HL-60 (cell line): ENCODE measurements around the gene SLC5A1.

Source experiments
- DNase-seq, 2 experiments: peaks; one replicate each; pipeline ENCODE4 v3.0.0-alpha.2; 2010 to 2020; ENCODE audit warnings: low read depth in 1 of 2, low spot score in 1 of 2
- H3K27ac ChIP-seq: fragments of 250-450 bp; sonication (Bioruptor Pico); replicated peaks from 2 replicates; pipeline ENCODE4 v1.5.1; 2020; ENCODE audit warnings: mild to moderate bottlenecking, moderate library complexity
- H3K27me3 ChIP-seq: fragments of 250-450 bp; sonication (Bioruptor Pico); 2 replicates; pipeline ENCODE4 v1.5.1; 2021; ENCODE audit warnings: mild to moderate bottlenecking, moderate library complexity; ENCODE audit not compliant: insufficient read depth, poor library complexity, severe bottlenecking
- H3K4me3 ChIP-seq: replicated peaks from 2 replicates; pipeline ENCODE4 v1.5.1; 2011; ENCODE audit warnings: mild to moderate bottlenecking, control low read depth, low read length; ENCODE audit not compliant: insufficient read depth
- GABPA ChIP-seq: IDR thresholded peaks from 2 replicates; pipeline ENCODE4 v1.6.1; 2012; ENCODE audit warnings: low read depth
- POLR2AphosphoS5 ChIP-seq: IDR thresholded peaks from 2 replicates; pipeline ENCODE4 v1.6.1; 2012; ENCODE audit warnings: low read depth
- SPI1 ChIP-seq: IDR thresholded peaks from 2 replicates; pipeline ENCODE4 v1.6.1; 2012; ENCODE audit warnings: low read depth, mild to moderate bottlenecking, borderline replicate concordance
- TF ChIP-seq, protein P1 (sequence below): IDR thresholded peaks from one replicate; pipeline ENCODE4 v1.5.1; 2011; ENCODE audit warnings: low read length, control low read depth, inconsistent platforms; ENCODE audit not compliant: insufficient read depth
- TF ChIP-seq, protein P2 (sequence below): IDR thresholded peaks from 2 replicates; pipeline ENCODE4 v1.6.1; 2012; ENCODE audit warnings: low read depth; ENCODE audit not compliant: insufficient replicate concordance

The SLC5A1 gene

DNA sequence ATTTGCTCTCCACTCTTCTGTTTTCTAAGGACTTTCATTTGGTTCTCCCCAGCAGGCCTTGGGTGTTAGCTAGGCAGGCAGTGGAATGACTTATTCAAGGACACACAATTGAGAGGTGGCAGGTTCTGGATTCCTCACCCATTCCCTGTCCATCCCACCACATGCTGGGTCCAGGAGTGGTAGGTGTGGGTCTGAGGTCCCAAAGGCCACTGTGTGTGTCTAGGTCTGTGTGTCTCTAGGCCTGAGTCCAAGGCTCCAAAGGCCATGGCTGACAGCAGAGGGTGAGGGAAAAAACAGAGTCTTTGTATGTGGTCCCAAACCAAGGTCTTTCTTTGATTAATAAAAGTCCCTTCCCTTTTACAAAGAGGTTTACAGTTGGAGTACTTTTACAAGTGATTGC, 40.8 kb downstream of the SLC5A1 start:
- TF ChIP-seq, protein P1, sequence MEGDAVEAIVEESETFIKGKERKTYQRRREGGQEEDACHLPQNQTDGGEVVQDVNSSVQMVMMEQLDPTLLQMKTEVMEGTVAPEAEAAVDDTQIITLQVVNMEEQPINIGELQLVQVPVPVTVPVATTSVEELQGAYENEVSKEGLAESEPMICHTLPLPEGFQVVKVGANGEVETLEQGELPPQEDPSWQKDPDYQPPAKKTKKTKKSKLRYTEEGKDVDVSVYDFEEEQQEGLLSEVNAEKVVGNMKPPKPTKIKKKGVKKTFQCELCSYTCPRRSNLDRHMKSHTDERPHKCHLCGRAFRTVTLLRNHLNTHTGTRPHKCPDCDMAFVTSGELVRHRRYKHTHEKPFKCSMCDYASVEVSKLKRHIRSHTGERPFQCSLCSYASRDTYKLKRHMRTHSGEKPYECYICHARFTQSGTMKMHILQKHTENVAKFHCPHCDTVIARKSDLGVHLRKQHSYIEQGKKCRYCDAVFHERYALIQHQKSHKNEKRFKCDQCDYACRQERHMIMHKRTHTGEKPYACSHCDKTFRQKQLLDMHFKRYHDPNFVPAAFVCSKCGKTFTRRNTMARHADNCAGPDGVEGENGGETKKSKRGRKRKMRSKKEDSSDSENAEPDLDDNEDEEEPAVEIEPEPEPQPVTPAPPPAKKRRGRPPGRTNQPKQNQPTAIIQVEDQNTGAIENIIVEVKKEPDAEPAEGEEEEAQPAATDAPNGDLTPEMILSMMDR, result no peak
- no peak for TF ChIP-seq SPI1
- TF ChIP-seq, protein P2, sequence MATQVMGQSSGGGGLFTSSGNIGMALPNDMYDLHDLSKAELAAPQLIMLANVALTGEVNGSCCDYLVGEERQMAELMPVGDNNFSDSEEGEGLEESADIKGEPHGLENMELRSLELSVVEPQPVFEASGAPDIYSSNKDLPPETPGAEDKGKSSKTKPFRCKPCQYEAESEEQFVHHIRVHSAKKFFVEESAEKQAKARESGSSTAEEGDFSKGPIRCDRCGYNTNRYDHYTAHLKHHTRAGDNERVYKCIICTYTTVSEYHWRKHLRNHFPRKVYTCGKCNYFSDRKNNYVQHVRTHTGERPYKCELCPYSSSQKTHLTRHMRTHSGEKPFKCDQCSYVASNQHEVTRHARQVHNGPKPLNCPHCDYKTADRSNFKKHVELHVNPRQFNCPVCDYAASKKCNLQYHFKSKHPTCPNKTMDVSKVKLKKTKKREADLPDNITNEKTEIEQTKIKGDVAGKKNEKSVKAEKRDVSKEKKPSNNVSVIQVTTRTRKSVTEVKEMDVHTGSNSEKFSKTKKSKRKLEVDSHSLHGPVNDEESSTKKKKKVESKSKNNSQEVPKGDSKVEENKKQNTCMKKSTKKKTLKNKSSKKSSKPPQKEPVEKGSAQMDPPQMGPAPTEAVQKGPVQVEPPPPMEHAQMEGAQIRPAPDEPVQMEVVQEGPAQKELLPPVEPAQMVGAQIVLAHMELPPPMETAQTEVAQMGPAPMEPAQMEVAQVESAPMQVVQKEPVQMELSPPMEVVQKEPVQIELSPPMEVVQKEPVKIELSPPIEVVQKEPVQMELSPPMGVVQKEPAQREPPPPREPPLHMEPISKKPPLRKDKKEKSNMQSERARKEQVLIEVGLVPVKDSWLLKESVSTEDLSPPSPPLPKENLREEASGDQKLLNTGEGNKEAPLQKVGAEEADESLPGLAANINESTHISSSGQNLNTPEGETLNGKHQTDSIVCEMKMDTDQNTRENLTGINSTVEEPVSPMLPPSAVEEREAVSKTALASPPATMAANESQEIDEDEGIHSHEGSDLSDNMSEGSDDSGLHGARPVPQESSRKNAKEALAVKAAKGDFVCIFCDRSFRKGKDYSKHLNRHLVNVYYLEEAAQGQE, result no peak
- no peak for TF ChIP-seq GABPA
- TF ChIP-seq POLR2AphosphoS5, result no peak
- DNase-seq, result no peak
- H3K27me3 ChIP-seq, result peaks cover 10% of the 10 kb centered on the region
- H3K4me3 ChIP-seq, result no peak overlapping the region
- no peak overlapping the region for H3K27ac ChIP-seq

GRCh38 chr22:32088084-32088483, 45.0 kb downstream of the SLC5A1 start:
- Histone ChIP-seq H3K4me3 (no peak overlapping the region), H3K27ac (no peak overlapping the region), H3K27me3 (peaks cover 10% of the 10 kb centered on the region)
- no peak for DNase-seq
- TF ChIP-seq, protein P1, result no peak
- TF ChIP-seq GABPA (no peak), POLR2AphosphoS5 (no peak), SPI1 (no peak)
- TF ChIP-seq, protein P2, result no peak

- no peak for TF ChIP-seq SPI1
- TF ChIP-seq GABPA, result no peak
- no peak for TF ChIP-seq POLR2AphosphoS5
- TF ChIP-seq, protein P2, result no peak
- TF ChIP-seq, protein P1, result no peak
- Histone ChIP-seq H3K27ac (no peak overlapping the region), H3K27me3 (peaks cover 6% of the 10 kb centered on the region), H3K4me3 (no peak overlapping the region)
- no peak for DNase-seq
Measured at GRCh38 chr22:32097018-32097417, 54.0 kb downstream of the SLC5A1 start.
